ENCODE data around the gene DNAJB11.

GRCh38 chr3:186549497-186549896 lies 21.0 kb upstream of the DNAJB11 start:
- TF ChIP-seq CTCF (IDR thresholded peaks at IDR 0.05; ENCODE audit: low read depth, low read length, poor library complexity, severe bottlenecking) (no peak), EZH2phosphoT487 (IDR thresholded peaks at IDR 0.05; ENCODE audit: borderline replicate concordance, low read length) (no peak)
